ENCODE measurements around the gene SYNE1. TPM values are rescaled to one million over a fixed set of nuclear protein-coding genes. Genes with fewer than 3 reads are reported as not detected.
A peak's percentile ranks its signal among the peaks of the same experiment; 100 is the strongest.

The SYNE1 gene
- polyA plus RNA-seq, 6 donors from 2014 or later = 24.1 to 50.3 (median 30.9) TPM

DNA sequence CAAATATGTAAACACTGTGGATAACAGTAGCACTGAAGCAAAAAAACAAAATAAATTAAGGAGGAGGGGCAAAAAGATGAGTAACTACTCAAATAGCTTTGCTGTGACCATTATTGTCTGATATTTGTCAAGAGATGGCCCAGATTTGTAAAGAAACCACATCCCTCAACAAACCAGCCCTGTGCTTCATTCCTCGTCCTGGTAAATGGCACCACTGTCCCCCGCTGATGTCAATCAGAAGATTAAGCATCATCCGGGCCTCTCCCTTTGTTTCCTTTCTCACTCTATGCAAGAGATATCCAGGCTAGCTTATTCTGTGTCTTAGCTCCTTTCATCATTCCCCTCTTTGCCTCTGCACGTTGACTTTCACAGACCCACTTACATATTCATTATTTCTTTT, 259.0 kb downstream of the SYNE1 start:
- Mint-ChIP-seq H3K4me1 (no peaks in the 10 kb centered on the region), H3K27me3 (peaks cover 0 to 12% (median under 1%) of the 10 kb centered on the region in 3 donors), H3K4me3 (no peak overlapping the region), H3K27ac (peak overlapping the region in 1 of 6 donors; percentile 13), H3K36me3 (no peaks in the 10 kb centered on the region), H3K9me3 (no peaks in the 10 kb centered on the region)
- ATAC-seq (ENCODE audit: low read depth in 2 of 2) (no peak), DNase-seq (no peak)

DNA sequence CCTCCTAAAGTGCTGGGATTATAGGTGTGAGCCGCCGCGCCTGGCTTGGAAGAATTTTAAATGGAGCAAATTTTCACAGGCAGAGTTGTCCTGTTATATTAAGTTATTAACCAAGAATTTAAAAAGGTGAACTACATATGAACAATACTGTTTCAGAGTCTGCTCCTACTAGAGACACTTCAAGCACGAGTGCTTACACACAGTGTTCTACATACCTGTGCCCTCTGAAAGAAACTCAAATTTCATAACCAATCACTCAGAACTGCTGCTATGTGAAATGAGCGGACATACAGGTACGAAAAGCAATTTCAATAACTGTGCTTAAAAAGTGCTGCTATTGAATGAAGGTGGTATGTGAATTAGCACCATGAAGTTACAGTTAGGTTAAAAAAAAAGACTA, 262.0 kb downstream of the SYNE1 start:
- H3K9me3 Mint-ChIP-seq = no peaks in the 10 kb centered on the region
- peaks cover 7 to 21% (median 10%) of the 10 kb centered on the region in 3 donors for H3K27me3 Mint-ChIP-seq
- DNase-seq (no peak), ATAC-seq (ENCODE audit: low read depth in 2 of 2) (no peak)
- H3K36me3 Mint-ChIP-seq = no peaks in the 10 kb centered on the region
- no peak overlapping the region for H3K4me3 Mint-ChIP-seq
- no peaks in the 10 kb centered on the region for H3K4me1 Mint-ChIP-seq
- H3K27ac Mint-ChIP-seq = no peak overlapping the region

DNA sequence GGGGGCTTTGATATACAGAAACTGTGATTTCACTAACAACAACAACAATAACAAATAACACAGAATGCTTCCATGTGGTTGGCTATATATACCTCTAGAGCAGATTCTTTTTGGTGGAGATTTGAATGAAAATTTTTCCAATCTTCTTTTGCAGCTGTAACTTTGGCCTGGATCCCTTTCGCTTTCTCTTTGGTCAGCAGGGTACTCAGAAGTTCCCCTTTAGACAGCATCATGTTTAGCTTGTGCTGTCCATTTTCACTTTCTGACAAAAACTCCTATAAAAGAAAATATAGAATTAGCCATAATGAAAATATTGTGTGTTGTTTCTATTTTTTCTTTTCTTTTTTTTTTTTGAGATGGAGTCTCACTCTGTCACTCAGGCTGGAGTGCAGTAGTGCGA, 264.2 kb downstream of the SYNE1 start:
- no peaks in the 10 kb centered on the region for H3K9me3 Mint-ChIP-seq
- peaks cover 17 to 28% (median 23%) of the 10 kb centered on the region in 3 donors for H3K27me3 Mint-ChIP-seq
- H3K4me1 Mint-ChIP-seq = no peaks in the 10 kb centered on the region
- no peak overlapping the region for H3K27ac Mint-ChIP-seq
- no peak for DNase-seq
- H3K4me3 Mint-ChIP-seq = no peak overlapping the region
- no peaks in the 10 kb centered on the region for H3K36me3 Mint-ChIP-seq
- ATAC-seq (ENCODE audit: low read depth in 2 of 2) = no peak

DNA sequence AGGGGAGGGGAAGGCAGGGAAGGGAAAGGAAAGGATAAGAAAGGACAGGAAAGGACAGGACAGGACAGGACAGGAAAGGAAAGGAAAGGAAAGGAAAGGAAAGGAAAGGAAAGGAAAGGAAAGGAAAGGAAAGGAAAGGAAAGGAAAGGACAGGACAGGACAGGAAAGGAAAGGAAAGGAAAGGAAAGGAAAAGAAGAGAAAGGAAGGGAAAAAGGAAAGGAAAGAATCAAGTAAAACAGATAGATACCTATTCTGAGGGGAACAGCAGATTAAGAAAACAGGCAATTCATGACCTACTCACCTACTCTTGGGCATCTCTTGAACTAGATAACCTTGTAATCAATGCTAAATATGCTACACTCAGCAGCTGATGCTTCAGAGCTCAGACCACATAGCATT, 265.4 kb downstream of the SYNE1 start:
- ATAC-seq (ENCODE audit: low read depth in 2 of 2) (no peak), DNase-seq (no peak)
- Mint-ChIP-seq H3K27ac (no peak overlapping the region), H3K9me3 (no peaks in the 10 kb centered on the region), H3K27me3 (peaks cover 17 to 30% (median 23%) of the 10 kb centered on the region in 3 donors), H3K4me3 (no peak overlapping the region), H3K4me1 (no peaks in the 10 kb centered on the region), H3K36me3 (no peaks in the 10 kb centered on the region)

DNA sequence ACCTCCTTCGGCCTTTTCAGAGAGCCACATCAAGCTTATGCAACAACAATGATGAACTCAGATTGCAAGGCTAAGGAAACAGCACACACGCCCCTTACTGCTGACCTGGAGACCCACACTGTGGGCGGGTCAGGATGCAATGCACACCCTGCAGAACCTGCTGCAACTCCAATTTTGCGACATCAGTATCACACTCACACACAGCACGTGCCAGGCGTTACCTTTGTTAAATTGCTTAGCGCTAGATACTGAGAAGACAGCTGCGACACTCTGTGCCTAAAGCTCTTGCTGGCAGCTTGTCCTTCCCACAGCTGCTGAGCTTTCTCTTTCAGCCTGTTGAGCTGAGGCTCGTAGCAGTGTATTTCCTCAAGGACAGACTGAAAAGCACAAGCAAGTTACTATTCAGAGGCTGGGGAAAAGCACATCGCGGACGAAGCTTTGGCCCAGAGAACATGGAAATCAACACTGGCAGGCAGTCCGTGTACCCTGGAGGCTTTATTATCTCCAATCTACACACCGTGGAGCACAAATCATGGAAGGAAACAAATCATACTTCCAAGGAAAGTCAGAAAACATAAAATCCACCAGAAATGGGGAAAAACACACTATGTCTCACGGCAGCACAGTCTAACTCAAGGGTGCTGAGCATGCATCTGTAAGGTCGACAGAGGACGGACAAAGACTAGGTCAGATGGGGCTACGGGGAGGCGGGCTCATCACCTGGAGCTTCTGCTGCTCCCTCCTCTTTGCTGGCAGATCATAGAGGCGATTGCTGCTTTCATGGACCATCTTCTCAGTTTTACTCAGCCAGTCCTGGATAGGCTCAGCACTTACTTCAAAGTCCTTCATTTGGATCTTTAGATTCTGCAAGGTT, 268.2 kb downstream of the SYNE1 start:
- no peak for DNase-seq
- H3K4me3 Mint-ChIP-seq = no peak overlapping the region
- H3K27ac Mint-ChIP-seq = no peak overlapping the region
- H3K27me3 Mint-ChIP-seq = peaks cover 17 to 42% (median 28%) of the 10 kb centered on the region in 3 donors
- no peaks in the 10 kb centered on the region for H3K36me3 Mint-ChIP-seq
- ATAC-seq (ENCODE audit: low read depth in 2 of 2) = no peak
- no peaks in the 10 kb centered on the region for H3K4me1 Mint-ChIP-seq
- no peaks in the 10 kb centered on the region for H3K9me3 Mint-ChIP-seq

DNA sequence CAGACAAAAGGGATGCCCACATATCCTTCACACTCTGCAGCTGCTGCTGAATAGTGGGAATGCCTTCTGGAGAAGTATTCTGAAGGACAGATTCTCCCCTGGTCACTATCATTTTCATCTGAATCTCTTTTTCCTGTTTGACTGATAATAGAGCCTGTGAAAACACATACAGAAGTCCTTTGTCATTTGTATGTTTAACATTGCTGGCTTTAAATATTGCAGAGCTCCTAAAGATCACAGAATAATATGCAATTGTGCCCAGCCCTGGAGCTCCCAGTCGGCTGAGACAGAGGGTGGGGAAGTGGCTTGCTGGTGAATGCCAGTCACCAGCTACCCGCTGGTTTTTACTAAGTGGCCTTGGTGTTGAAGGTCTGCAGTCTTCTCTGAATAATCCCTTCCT, 272.3 kb downstream of the SYNE1 start:
- DNase-seq = no peak
- ATAC-seq (ENCODE audit: low read depth in 2 of 2) = no peak
- Mint-ChIP-seq H3K4me3 (no peak overlapping the region), H3K27me3 (peaks cover 9 to 32% (median 19%) of the 10 kb centered on the region in 3 donors), H3K36me3 (no peaks in the 10 kb centered on the region), H3K9me3 (peaks cover 0 to 2% (median 0%) of the 10 kb centered on the region in 7 donors), H3K4me1 (no peaks in the 10 kb centered on the region), H3K27ac (no peak overlapping the region)

DNA sequence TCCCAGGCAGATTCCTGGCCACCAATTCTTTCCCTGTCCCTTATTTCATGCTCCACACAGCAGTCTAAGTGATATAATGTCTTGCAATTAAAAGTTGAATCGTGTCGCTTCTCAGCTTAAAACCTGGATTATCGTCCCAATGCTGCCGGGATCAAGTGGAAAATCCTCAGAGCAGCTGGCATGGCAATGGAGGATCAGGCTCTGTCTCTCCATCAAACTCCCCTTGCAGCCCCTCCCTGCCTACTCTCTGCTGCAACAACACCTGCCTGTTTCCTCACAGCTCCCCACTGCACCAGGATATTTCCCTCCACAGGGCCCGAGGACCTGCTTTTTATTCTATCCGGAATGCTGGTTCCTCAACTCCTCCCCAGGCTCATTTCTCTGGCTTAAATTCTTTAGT, 277.1 kb downstream of the SYNE1 start:
- peaks cover 4 to 5% (median 4%) of the 10 kb centered on the region in 3 donors for H3K27me3 Mint-ChIP-seq
- H3K36me3 Mint-ChIP-seq = no peaks in the 10 kb centered on the region
- peaks cover 0 to 2% (median 0%) of the 10 kb centered on the region in 7 donors for H3K9me3 Mint-ChIP-seq
- ATAC-seq (ENCODE audit: low read depth in 2 of 2) (no peak), DNase-seq (no peak)
- no peak overlapping the region for H3K4me3 Mint-ChIP-seq
- H3K27ac Mint-ChIP-seq = no peak overlapping the region
- H3K4me1 Mint-ChIP-seq = no peaks in the 10 kb centered on the region

DNA sequence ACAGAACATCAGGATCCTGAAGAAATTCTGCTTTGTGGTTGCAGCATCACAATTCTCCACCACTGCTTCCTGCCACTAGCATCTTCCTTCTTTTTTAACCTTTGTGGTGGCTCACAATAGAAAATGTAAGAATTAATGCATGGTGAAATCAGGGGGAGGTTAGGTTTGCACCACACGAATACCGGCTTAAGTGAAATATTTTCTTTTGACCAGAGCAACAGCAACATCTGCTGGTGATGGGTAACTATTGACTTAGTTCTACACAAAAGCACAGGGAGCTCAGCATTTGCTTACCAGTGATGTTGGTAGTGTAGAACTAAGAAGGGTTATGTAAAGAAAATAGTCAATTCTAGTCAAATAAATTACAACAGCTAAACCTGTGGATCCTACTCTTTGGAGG, 280.5 kb downstream of the SYNE1 start:
- no peak for ATAC-seq (ENCODE audit: low read depth in 2 of 2)
- no peak for DNase-seq
- no peaks in the 10 kb centered on the region for H3K36me3 Mint-ChIP-seq
- H3K27me3 Mint-ChIP-seq = peaks cover 0 to 5% (median 4%) of the 10 kb centered on the region in 3 donors
- H3K9me3 Mint-ChIP-seq = no peaks in the 10 kb centered on the region
- H3K27ac Mint-ChIP-seq = no peak overlapping the region
- H3K4me1 Mint-ChIP-seq = no peaks in the 10 kb centered on the region
- H3K4me3 Mint-ChIP-seq = no peak overlapping the region

DNA sequence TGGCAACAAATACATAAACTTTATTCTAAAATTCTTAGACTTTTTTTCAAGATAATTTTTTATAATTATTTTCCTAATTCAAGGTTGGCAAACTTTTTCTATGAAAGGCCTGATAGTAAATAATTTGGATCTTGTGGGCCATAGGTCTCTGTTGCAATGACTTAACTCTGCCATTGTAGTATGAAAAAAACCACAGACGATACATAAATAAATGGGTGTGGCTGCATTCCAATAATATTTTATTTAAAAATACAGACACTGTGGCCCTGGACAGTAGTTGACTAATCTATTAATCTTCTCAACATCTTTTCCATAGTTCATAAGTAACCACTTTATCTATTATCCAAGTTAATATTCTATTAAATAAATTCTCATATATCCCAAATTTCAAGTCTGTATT, 281.1 kb downstream of the SYNE1 start:
- no peak for DNase-seq
- Mint-ChIP-seq H3K4me3 (no peak overlapping the region), H3K27me3 (peaks cover 0 to 5% (median 4%) of the 10 kb centered on the region in 3 donors), H3K36me3 (no peaks in the 10 kb centered on the region), H3K27ac (no peak overlapping the region), H3K4me1 (no peaks in the 10 kb centered on the region), H3K9me3 (no peaks in the 10 kb centered on the region)
- ATAC-seq (ENCODE audit: low read depth in 2 of 2) = no peak

DNA sequence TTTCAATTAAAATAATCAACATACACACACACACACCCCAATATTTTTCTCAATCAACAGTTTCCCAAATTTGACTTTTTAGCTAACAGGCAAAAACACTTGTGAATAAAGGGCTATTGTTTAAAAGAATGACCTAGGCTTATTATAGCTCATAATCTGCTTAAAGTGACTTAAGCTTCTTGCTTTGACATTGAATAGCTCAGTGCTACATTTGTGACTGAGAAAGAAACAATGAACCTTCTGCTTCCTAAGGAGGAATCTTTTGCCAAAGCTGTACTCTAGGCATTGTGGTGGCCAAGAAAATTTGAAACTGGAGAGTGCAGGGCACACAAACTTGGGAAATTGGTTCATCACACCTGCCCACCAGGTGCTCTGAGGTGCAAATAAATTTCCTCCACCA, 282.0 kb downstream of the SYNE1 start:
- Mint-ChIP-seq H3K27ac (no peak overlapping the region), H3K4me3 (no peak overlapping the region), H3K9me3 (no peaks in the 10 kb centered on the region), H3K27me3 (peaks cover 0 to 5% (median 4%) of the 10 kb centered on the region in 3 donors), H3K4me1 (no peaks in the 10 kb centered on the region), H3K36me3 (no peaks in the 10 kb centered on the region)
- ATAC-seq (ENCODE audit: low read depth in 2 of 2) (no peak), DNase-seq (no peak)

DNA sequence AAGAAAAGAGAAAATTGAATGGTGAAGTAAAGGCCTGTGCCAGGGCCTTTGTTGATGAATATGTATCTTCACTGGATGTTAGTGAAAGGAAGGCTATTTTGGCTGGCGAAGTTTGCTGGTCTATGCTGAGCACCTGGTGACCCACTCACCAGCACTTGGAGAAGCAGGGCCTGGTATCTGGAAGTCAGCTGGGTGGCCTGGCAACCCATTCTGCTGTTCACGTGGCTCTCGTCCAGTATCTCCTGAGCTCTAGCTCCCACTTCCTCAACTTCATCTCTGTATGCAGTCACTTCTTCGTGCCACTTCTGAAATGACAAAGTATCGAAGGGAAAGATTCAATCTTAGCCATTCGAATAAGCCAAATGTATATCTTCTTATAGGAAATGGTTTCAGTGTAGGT, 283.7 kb downstream of the SYNE1 start:
- no peak overlapping the region for H3K27ac Mint-ChIP-seq
- no peak for ATAC-seq (ENCODE audit: low read depth in 2 of 2)

DNA sequence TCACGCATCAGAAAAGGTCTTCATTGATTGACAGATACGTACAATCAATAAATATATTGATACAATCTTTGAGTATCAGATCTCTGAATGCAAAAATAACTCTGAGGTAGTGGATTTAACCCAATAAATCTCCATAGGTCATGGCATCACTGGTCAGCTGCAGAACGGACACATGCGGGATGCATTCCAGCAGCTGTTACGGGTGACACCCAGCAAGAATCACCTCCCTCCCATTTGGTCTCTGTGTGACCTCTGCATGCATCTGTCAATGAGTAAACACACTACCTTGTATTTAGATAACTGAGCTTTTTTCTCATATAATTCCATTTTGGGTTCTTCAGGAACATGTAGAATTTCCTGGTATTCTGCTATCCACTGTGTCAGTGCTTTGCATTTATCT, 285.4 kb downstream of the SYNE1 start:
- Mint-ChIP-seq H3K36me3 (no peaks in the 10 kb centered on the region), H3K9me3 (no peaks in the 10 kb centered on the region), H3K4me1 (no peaks in the 10 kb centered on the region), H3K27me3 (peaks cover 0 to 5% (median 0%) of the 10 kb centered on the region in 3 donors), H3K4me3 (no peak overlapping the region), H3K27ac (no peak overlapping the region)
- DNase-seq (no peak), ATAC-seq (ENCODE audit: low read depth in 2 of 2) (no peak)

More for the DNA sequence above, 283.7 kb downstream of the SYNE1 start:
- no peak overlapping the region for H3K4me3 Mint-ChIP-seq
- H3K27me3 Mint-ChIP-seq = peaks cover 0 to 5% (median 4%) of the 10 kb centered on the region in 3 donors
- H3K36me3 Mint-ChIP-seq = no peaks in the 10 kb centered on the region
- no peaks in the 10 kb centered on the region for H3K4me1 Mint-ChIP-seq
- no peaks in the 10 kb centered on the region for H3K9me3 Mint-ChIP-seq
- no peak for DNase-seq

DNA sequence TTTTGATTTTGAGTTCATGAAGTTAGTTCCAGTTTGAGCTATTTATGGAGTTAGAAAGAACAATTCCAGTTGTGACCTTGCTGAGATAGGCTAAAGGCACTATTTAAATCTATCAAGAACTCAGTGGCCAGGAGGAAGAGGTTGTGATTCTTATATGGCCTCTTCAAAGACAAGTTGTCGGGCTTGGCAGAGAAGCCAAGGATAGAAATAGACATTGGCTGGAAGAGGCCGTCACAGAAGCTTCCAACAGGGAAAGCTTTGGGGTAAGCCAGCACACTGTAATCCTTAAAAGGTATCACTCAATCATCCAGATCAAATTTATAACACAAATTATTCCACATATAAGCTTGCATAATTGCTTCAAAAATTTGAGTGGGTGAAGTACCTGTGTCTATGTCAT, 286.1 kb downstream of the SYNE1 start:
- H3K4me3 Mint-ChIP-seq = no peak overlapping the region
- no peaks in the 10 kb centered on the region for H3K9me3 Mint-ChIP-seq
- H3K36me3 Mint-ChIP-seq = no peaks in the 10 kb centered on the region
- DNase-seq = no peak
- H3K27me3 Mint-ChIP-seq = peaks cover 0 to 5% (median 0%) of the 10 kb centered on the region in 3 donors
- ATAC-seq (ENCODE audit: low read depth in 2 of 2) = no peak
- H3K27ac Mint-ChIP-seq = no peak overlapping the region
- H3K4me1 Mint-ChIP-seq = no peaks in the 10 kb centered on the region

DNA sequence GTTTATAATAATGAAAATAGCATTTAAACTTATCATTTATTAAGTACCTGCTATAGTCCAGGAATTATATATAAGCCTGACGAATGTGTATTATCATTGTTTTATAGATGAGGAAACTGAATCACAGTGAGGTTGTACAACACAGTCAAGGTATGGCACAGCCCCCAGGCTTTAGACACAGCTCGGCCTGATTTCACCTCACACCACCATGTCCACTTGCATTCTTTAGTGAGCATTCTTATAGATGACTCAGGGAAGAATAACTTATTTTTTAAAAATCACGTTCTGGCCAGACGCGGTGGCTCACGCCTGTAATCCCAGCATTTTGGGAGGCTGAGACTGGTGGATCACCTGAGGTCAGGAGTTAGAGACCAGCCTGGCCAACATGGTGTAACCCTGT, 289.0 kb downstream of the SYNE1 start:
- DNase-seq = no peak
- Mint-ChIP-seq H3K27ac (peak overlapping the region in 1 of 6 donors; percentile 54), H3K36me3 (no peaks in the 10 kb centered on the region), H3K4me1 (no peaks in the 10 kb centered on the region), H3K27me3 (peaks cover 0 to 5% (median 0%) of the 10 kb centered on the region in 3 donors), H3K9me3 (no peaks in the 10 kb centered on the region), H3K4me3 (no peak overlapping the region)
- no peak for ATAC-seq (ENCODE audit: low read depth in 2 of 2)

All from naive B cell (primary cell).